Mesendoderm (in vitro differentiated cells): ENCODE data around the gene RFX5. TPM values are rescaled to one million over a fixed set of nuclear protein-coding genes. Genes with fewer than 3 reads are reported as not detected.

Experiments used
- DNase-seq: peaks from one replicate; pipeline ENCODE4 v3.0.0; 2013
- H2AK5ac ChIP-seq: 2 replicates; pipeline ENCODE4 v1.6.1; 2013; ENCODE audit warnings: low read length, inconsistent platforms
- H2BK120ac ChIP-seq: 2 replicates; pipeline ENCODE4 v1.6.1; 2013; ENCODE audit warnings: low read depth, mild to moderate bottlenecking, low read length, moderate library complexity, mixed read lengths
- H2BK15ac ChIP-seq: replicated peaks from 2 replicates; pipeline ENCODE4 v1.6.1; 2013; ENCODE audit warnings: low read depth, mild to moderate bottlenecking, moderate library complexity
- H2BK5ac ChIP-seq: 2 replicates; pipeline ENCODE4 v1.6.1; 2013; ENCODE audit warnings: low read length, inconsistent platforms
- H3K18ac ChIP-seq: 2 replicates; pipeline ENCODE4 v1.6.1; 2013; ENCODE audit warnings: mild to moderate bottlenecking, low read length, mixed read lengths
- H3K23ac ChIP-seq: one replicate; pipeline ENCODE4 v1.6.1; 2013; ENCODE audit warnings: low read length
- H3K27ac ChIP-seq: 2 replicates; pipeline ENCODE4 v1.5.1; 2013; ENCODE audit warnings: low read depth, mild to moderate bottlenecking, inconsistent platforms, low read length, moderate library complexity
- H3K27me3 ChIP-seq: 2 replicates; pipeline ENCODE4 v1.6.1; 2013; ENCODE audit warnings: low read length, control low read depth, mild to moderate bottlenecking, inconsistent platforms; ENCODE audit not compliant: insufficient read depth, poor library complexity
- H3K36me3 ChIP-seq: 2 replicates; pipeline ENCODE4 v1.6.1; 2013; ENCODE audit warnings: low read length, inconsistent platforms; ENCODE audit not compliant: control insufficient read depth, insufficient read depth
- H3K4ac ChIP-seq: one replicate; pipeline ENCODE4 v1.6.1; 2013; ENCODE audit warnings: low read depth, mild to moderate bottlenecking, low read length, moderate library complexity
- H3K4me1 ChIP-seq: 2 replicates; pipeline ENCODE4 v1.6.1; 2013; ENCODE audit warnings: low read depth, low read length, inconsistent platforms; ENCODE audit not compliant: control insufficient read depth
- H3K4me2 ChIP-seq: 2 replicates; pipeline ENCODE4 v1.6.1; 2013; ENCODE audit warnings: low read length
- H3K4me3 ChIP-seq: 2 replicates; pipeline ENCODE4 v1.5.1; 2013; ENCODE audit warnings: mild to moderate bottlenecking, low read length
- H3K56ac ChIP-seq: one replicate; pipeline ENCODE4 v1.6.1; 2013; ENCODE audit warnings: low read length
- H3K79me1 ChIP-seq: 2 replicates; pipeline ENCODE4 v1.6.1; 2013; ENCODE audit warnings: low read length, inconsistent platforms
- H3K79me2 ChIP-seq: 2 replicates; pipeline ENCODE4 v1.6.1; 2013; ENCODE audit warnings: mild to moderate bottlenecking, low read length; ENCODE audit not compliant: control insufficient read depth, insufficient read depth
- H3K9ac ChIP-seq: 2 replicates; pipeline ENCODE4 v1.6.1; 2013; ENCODE audit warnings: low read length, inconsistent platforms
- H4K5ac ChIP-seq: one replicate; pipeline ENCODE4 v1.6.1; 2013; ENCODE audit warnings: low read length
- H4K8ac ChIP-seq: one replicate; pipeline ENCODE4 v1.6.1; 2013; ENCODE audit warnings: low read depth, mild to moderate bottlenecking, control low read depth, low read length, moderate library complexity
- WGBS: extraction: QIAGEN DNeasy Blood & Tissue Kit; methylation state at CpG from one replicate; pipeline ENCODE4 v1.1.7; 2013; ENCODE audit warnings: low lambda C conversion rate, missing lambda C conversion rate; ENCODE audit not compliant: insufficient coverage; ENCODE audit errors: extremely low coverage; 5-methylcytosine and 5-hydroxymethylcytosine counted together
- small RNA-seq: library from polyadenylated mRNA; stranded (forward); fragments of <200 nt; extraction: miRNeasy Mini kit (QIAGEN cat#:217004); gene quantifications from one replicate; pipeline ENCODE3, GENCODE V24; 2013; ENCODE audit not compliant: insufficient read depth

The RFX5 gene

DNA sequence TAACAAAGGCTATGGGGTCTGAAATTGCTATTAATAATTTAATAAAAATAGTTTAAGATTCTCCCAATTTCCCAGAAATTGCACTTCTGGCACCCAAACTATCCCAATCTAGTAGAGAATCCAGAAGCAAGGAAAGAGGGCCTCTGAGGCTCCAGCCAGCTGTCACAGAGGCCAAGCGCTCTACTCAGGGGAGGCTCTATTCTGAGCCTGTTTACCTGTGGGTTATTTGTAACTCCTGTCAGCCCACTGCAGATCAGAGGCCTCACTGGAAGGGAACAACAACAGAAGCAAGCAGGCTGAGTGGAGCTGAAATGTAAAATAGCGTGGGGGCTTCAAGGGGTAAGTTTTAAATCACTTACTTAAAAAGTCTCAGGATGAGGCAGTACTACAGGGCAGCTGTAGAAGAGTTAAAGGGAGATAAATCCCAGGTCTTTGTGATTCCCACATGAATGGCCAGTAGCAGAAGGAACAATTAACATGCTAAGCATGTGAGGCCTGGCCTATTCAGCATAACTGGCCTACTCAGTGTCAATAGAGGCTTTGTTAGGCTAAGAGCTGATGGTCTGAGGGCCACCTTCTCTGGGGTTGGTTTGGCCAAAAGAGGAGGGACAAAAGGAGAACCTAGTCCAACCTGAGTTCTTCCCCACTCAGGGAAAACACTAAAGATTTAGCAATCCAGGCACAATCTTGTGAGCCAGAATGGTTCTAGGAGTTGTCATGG lies 52.1 kb downstream of the RFX5 start:
- Histone ChIP-seq H3K27me3 (no peaks in the 10 kb centered on the region), H4K5ac (no peak overlapping the region), H3K18ac (no peak overlapping the region), H4K8ac (no peak overlapping the region), H2AK5ac (no peak overlapping the region), H3K36me3 (peaks cover 19% of the 10 kb centered on the region), H3K4ac (no peak overlapping the region), H3K23ac (no peak overlapping the region), H3K4me3 (no peak overlapping the region), H2BK120ac (no peak overlapping the region), H3K79me2 (no peaks in the 10 kb centered on the region), H3K4me1 (no peaks in the 10 kb centered on the region), H3K4me2 (no peak overlapping the region), H3K79me1 (no peaks in the 10 kb centered on the region), H3K56ac (no peak overlapping the region), H2BK15ac (no peak overlapping the region), H3K9ac (no peak overlapping the region), H3K27ac (no peak overlapping the region), H2BK5ac (no peak overlapping the region)
- no CpG with 5 or more reads among the region's 2 CpGs for WGBS
- DNase-seq: no peak

DNA sequence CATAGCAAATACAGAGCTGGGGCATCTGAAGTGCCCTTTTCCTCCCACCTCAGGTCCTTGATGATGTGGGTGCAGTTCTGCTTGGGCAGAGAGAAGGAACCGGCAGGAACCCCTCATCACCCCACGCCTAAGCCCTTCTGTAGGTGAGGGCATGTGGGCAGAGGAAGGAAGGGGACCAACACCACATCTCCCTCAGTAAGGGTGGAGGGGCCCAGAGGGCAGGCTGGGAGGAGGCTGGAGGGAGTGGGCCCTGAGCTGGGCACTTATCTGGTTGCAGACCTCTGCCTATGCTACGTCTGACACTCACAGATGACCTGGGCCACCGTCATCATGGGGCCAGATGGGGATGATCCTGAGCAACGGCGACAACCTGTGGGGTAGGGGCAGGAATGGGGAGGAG lies 54.0 kb downstream of the RFX5 start:
- DNase-seq: no peak
- Histone ChIP-seq H3K27ac (no peak overlapping the region), H3K4me1 (no peaks in the 10 kb centered on the region), H3K27me3 (no peaks in the 10 kb centered on the region), H3K36me3 (peaks cover 13% of the 10 kb centered on the region), H3K79me2 (no peaks in the 10 kb centered on the region), H2BK5ac (no peak overlapping the region), H4K5ac (no peak overlapping the region), H2BK120ac (no peak overlapping the region), H3K79me1 (no peaks in the 10 kb centered on the region), H4K8ac (no peak overlapping the region), H3K23ac (no peak overlapping the region), H3K4me3 (no peak overlapping the region), H3K56ac (no peak overlapping the region), H3K18ac (no peak overlapping the region), H3K4me2 (no peak overlapping the region), H2AK5ac (no peak overlapping the region), H2BK15ac (no peak overlapping the region), H3K9ac (no peak overlapping the region), H3K4ac (no peak overlapping the region)
- WGBS: no CpG with 5 or more reads among the region's 6 CpGs

DNA sequence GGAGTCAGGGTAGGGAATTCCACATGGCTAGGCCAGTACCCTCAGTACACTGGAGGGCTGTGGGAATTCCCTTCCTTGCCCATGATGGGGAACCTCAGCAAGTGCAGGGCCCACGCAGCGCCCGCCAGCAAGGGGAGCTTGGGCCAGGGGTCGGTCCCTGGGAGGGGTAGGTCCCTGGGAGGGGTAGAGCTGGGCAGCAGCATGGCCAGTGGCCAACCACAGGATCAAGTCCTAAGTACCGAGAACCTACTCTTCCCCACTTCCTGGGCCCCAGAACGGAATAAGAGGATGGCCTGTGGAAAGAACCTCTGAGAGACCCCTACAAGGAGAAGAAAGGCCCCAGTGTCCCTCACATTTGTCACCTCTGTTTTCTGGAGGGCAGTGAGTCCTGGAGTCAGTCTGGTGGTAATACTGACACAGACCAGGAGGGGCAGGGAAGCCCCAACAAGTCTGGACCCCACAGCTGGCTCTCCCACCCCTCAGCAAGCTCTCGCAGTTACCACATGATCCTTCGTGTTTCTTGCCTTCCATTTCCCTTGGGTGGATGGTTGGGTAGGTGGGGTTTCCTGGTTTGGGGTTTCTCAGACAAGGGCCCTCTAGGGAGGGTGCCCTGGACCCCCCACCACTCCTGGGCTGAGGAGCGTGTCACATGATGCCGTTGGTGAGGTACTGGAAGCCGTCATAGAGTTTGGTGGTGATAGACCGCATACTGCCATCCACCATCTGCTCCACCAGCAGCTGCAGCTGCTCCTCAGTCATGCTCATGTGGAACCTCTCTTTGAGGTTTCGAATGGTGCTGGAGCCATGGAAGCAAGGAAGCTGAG lies 54.6 kb downstream of the RFX5 start:
- no peak overlapping the region for H2AK5ac ChIP-seq
- H2BK15ac ChIP-seq: no peak overlapping the region
- H3K4me1 ChIP-seq: no peaks in the 10 kb centered on the region
- DNase-seq: peak; percentile 32
- H3K27me3 ChIP-seq: no peaks in the 10 kb centered on the region
- H2BK5ac ChIP-seq: no peak overlapping the region
- H3K27ac ChIP-seq: no peak overlapping the region
- WGBS: no CpG with 5 or more reads among the region's 13 CpGs
- H3K4ac ChIP-seq: no peak overlapping the region
- no peak overlapping the region for H3K4me2 ChIP-seq
- H4K8ac ChIP-seq: no peak overlapping the region
- H3K56ac ChIP-seq: no peak overlapping the region
- no peak overlapping the region for H3K9ac ChIP-seq
- H3K4me3 ChIP-seq: no peak overlapping the region
- no peak overlapping the region for H3K23ac ChIP-seq
- H3K79me1 ChIP-seq: peaks cover 1% of the 10 kb centered on the region
- no peak overlapping the region for H4K5ac ChIP-seq
- no peak overlapping the region for H3K18ac ChIP-seq
- H3K79me2 ChIP-seq: no peaks in the 10 kb centered on the region
- no peak overlapping the region for H2BK120ac ChIP-seq
- H3K36me3 ChIP-seq: peaks cover 12% of the 10 kb centered on the region

DNA sequence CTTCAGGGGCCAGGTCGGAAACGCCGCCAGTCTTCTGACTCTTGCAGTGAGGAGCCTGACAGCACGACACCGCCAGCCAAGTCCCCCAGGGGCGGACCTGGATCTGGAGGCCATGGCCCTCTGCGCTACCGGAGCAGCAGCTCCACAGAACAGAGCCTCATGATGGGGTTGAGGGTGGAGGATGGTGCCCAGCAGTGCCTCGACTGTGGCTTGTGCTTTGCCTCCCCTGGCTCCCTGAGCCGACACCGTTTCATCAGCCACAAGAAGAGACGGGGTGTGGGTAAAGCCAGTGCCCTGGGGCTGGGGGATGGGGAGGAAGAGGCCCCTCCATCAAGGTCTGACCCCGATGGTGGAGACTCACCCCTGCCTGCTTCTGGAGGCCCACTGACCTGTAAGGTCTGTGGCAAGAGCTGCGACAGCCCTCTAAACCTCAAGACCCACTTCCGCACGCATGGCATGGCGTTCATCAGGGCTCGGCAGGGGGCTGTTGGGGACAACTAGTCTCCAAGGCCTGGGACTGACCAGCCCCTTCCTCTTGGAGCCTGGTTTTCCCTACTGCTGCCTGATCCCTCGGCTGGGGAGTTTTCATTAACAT lies 56.2 kb downstream of the RFX5 start:
- no CpG with 5 or more reads among the region's 19 CpGs for WGBS
- Histone ChIP-seq H2BK120ac (no peak overlapping the region), H3K23ac (no peak overlapping the region), H3K79me1 (peaks cover 4% of the 10 kb centered on the region), H2BK15ac (no peak overlapping the region), H3K18ac (no peak overlapping the region), H3K4me2 (no peak overlapping the region), H4K8ac (no peak overlapping the region), H3K4me3 (no peak overlapping the region), H3K4me1 (no peaks in the 10 kb centered on the region), H3K4ac (no peak overlapping the region), H3K9ac (no peak overlapping the region), H3K27ac (no peak overlapping the region), H3K79me2 (no peaks in the 10 kb centered on the region), H3K56ac (no peak overlapping the region), H3K36me3 (peaks cover 17% of the 10 kb centered on the region), H2BK5ac (no peak overlapping the region), H2AK5ac (no peak overlapping the region), H3K27me3 (no peaks in the 10 kb centered on the region), H4K5ac (no peak overlapping the region)
- DNase-seq: no peak

Small RNAs within 50 kb of the gene (small RNA-seq; reads per million reads assigned to genes)
- not detected for gene RN7SL444P
